ENCODE data around the gene KCTD19.

The KCTD19 gene

DNA sequence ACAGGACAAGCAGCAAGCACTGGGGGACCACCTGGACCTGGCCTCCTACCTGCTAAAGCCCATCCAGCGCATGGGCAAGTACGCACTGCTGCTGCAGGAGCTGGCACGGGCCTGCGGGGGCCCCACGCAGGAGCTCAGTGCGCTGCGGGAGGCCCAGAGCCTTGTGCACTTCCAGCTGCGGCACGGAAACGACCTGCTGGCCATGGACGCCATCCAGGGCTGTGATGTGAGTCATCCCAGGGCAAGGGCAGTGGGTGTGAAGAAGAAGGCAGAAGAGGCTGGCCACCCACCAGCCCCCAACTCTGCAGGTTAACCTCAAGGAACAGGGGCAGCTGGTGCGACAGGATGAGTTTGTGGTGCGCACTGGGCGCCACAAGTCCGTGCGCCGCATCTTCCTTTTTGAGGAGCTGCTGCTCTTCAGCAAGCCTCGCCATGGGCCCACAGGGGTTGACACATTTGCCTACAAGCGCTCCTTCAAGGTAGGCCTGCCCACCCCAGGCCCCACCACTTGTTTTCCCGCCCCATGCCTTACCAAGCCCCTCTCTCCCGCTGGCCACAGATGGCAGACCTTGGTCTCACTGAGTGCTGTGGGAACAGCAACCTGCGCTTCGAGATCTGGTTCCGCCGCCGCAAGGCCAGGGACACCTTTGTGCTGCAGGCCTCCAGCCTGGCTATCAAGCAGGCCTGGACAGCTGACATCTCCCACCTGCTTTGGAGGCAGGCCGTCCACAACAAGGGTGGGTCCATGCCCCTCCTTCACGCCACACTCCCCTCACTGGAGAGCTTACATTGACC, 39.9 kb downstream of the KCTD19 start:
- in situ Hi-C loops (cut with MboI; ENCODE audit: low sequenced_read_pairs, unreplicated experiment): no loop called here
- no peak for DNase-seq (ENCODE audit: low spot score)
- TF ChIP-seq, protein P1, sequence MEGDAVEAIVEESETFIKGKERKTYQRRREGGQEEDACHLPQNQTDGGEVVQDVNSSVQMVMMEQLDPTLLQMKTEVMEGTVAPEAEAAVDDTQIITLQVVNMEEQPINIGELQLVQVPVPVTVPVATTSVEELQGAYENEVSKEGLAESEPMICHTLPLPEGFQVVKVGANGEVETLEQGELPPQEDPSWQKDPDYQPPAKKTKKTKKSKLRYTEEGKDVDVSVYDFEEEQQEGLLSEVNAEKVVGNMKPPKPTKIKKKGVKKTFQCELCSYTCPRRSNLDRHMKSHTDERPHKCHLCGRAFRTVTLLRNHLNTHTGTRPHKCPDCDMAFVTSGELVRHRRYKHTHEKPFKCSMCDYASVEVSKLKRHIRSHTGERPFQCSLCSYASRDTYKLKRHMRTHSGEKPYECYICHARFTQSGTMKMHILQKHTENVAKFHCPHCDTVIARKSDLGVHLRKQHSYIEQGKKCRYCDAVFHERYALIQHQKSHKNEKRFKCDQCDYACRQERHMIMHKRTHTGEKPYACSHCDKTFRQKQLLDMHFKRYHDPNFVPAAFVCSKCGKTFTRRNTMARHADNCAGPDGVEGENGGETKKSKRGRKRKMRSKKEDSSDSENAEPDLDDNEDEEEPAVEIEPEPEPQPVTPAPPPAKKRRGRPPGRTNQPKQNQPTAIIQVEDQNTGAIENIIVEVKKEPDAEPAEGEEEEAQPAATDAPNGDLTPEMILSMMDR (IDR thresholded peaks at IDR 0.05; ENCODE audit: borderline replicate concordance, control extremely low read depth, extremely low read depth, insufficient read depth, missing control alignments): no peak

- TF ChIP-seq, protein P1 (IDR thresholded peaks at IDR 0.05; ENCODE audit: borderline replicate concordance, control extremely low read depth, extremely low read depth, insufficient read depth, missing control alignments): no peak
- DNase-seq (ENCODE audit: low spot score): no peak
- in situ Hi-C loops (cut with MboI; ENCODE audit: low sequenced_read_pairs, unreplicated experiment): no loop called here
These were observed 41.6 kb downstream of the KCTD19 start for GRCh38 chr16:67284699-67285646.

DNA sequence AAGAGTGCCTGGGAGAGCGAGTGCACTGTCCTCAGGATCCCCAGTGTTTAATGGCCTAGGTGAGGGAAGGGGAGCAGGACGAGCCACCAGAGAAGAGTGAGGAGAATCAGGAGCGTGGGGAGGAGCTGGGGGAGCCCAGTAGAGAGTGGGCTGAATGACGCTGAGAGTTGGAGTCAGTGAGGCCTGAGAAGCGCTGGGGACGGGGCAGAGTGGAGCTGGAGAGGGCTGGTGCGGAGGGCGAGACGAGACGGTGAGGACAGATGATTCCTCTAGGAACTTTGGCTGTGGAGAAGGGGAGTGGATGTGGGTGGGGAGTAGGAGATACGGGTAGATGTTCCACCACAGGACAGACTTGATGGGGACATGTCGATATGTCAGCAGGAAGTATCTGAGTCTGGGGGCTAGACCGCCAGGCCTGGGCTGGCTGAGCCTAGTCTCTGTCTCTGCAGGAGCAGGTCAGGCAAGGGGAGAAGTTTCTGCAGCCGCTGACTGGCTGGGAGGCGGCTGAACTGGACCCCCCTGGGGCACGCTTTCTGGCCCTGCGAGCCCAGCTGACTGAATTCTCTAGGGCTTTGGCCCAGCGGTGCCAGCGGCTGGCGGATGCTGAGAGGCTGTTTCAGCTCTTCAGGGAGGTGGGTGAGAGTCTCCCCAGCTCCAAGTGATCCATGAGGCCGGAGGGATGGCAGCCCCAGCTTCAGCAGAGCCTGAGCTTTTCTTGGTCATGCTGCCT, 42.5 kb downstream of the KCTD19 start:
- no peak for DNase-seq (ENCODE audit: low spot score)
- in situ Hi-C loops (cut with MboI; ENCODE audit: low sequenced_read_pairs, unreplicated experiment): no loop called here
- TF ChIP-seq, protein P1 (IDR thresholded peaks at IDR 0.05; ENCODE audit: borderline replicate concordance, control extremely low read depth, extremely low read depth, insufficient read depth, missing control alignments): no peak

DNA sequence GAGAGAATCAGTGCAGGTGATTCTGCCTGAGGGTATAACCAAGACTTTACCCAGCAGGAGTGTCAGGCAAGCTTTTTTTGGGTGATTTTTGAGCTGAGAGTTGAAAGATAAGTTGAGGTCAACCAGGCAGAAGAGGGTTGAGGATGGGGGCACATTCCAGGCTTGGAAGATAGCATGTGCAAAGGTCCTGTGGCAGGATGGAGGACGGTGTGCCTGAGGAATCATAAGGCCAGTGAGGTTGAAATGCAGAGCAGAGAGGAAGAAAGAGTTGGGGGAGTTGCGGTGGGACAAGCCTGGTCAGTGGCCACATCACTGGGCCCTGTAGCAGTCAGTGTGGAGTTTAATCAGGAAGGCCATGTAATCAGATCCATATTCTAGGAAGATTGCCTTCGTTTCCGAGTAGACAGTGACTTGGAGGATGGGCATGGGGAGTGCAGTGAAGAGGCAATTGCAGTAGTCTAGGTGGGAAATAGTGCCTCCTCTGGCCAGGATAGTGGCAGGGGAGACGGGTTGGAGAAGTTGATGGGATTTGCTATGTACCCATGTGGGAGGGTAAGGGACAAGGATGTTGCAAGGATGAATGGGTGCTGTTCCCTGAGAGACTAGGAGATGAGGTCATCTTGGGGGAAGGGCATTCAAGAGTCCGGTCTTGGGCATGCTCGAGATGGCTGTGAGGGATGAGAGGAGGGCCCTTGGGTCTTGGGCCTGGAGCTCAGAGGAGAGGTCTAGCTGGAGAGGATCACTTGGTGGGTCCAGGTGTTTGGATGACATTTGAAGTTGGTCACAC, 43.3 kb downstream of the KCTD19 start:
- TF ChIP-seq, protein P1 (IDR thresholded peaks at IDR 0.05; ENCODE audit: borderline replicate concordance, control extremely low read depth, extremely low read depth, insufficient read depth, missing control alignments): no peak
- in situ Hi-C loops (cut with MboI; ENCODE audit: low sequenced_read_pairs, unreplicated experiment): no loop called here
- DNase-seq (ENCODE audit: low spot score): no peak

DNA sequence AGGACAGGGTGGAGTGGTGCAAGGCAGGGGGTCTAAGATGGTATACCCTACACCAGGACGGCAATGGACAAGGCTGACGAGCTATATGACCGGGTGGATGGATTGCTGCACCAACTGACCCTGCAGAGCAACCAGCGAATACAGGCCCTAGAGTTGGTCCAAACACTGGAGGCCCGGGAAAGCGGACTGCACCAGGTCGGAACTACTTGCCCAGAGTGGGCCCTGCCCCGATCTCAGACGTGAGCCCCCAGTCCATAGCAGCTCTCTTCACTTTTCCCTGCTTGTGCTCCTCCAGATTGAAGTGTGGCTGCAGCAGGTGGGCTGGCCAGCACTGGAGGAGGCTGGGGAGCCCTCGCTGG, 44.1 kb downstream of the KCTD19 start:
- in situ Hi-C loops (cut with MboI; ENCODE audit: low sequenced_read_pairs, unreplicated experiment): no loop called here
- DNase-seq (ENCODE audit: low spot score): no peak
- TF ChIP-seq, protein P1 (IDR thresholded peaks at IDR 0.05; ENCODE audit: borderline replicate concordance, control extremely low read depth, extremely low read depth, insufficient read depth, missing control alignments): no peak

Data from GM13976 (cell line).